A549 (cell line): ENCODE results near the gene SCRN2. TPM values are rescaled to one million over a fixed set of nuclear protein-coding genes. Genes with fewer than 3 reads are reported as not detected.

Experiments used
- ATAC-seq, 2 experiments: fragments of 200-7000 bp in 1 of 2; fragments of >200 bp in 1 of 2; cut with Nextera tagmentation in 1 of 2; cut with Tn5 transposase in 1 of 2; 3 replicates each; pipeline versions ENCODE4 v1.8.0 to v1.9.1; 2018 to 2020; ENCODE audit warnings: mild to moderate bottlenecking in 1 of 2, moderate library complexity in 1 of 2
- CTCF ChIA-PET: fragments of 300-600 bp; sonication (Branson Sonifier 250); formaldehyde crosslinking; extraction: SDS; loops from one replicate; lab custom pipeline; 2021; ENCODE audit warnings: antibody characterized with exemption, inconsistent platforms; lab: Yijun Ruan, JAX
- POLR2A ChIA-PET: fragments of 350-600 bp; formaldehyde crosslinking; extraction: SDS; loops from one replicate; lab custom pipeline; 2021; ENCODE audit warnings: antibody characterized with exemption, inconsistent platforms; lab: Yijun Ruan, JAX
- DNase-seq, 2 experiments: peaks; one replicate each; pipeline versions ENCODE4 v3.0.0 to v3.0.0-alpha.2; 2011 to 2016; ENCODE audit warnings: low read depth in 1 of 2, low spot score in 1 of 2
- FAIRE-seq: peaks from 2 replicates; lab custom pipeline; 2011; peaks lifted over from hg19 to GRCh38; lab: Jason Lieb, UNC
- H3K27ac ChIP-seq, 2 experiments: fragments of >200 bp; sonication (Bioruptor Twin); formaldehyde crosslinking; 3 replicates each; pipeline ENCODE4 v1.5.1; 2016 to 2017
- H3K4me1 ChIP-seq: fragments of >200 bp; sonication (Bioruptor Twin); formaldehyde crosslinking; 3 replicates; pipeline ENCODE4 v1.6.1; 2016
- H3K4me2 ChIP-seq: fragments of >200 bp; sonication (Bioruptor Twin); formaldehyde crosslinking; 3 replicates; pipeline ENCODE4 v1.6.1; 2016
- H3K4me3 ChIP-seq: fragments of >200 bp; sonication (Bioruptor Twin); formaldehyde crosslinking; 3 replicates; pipeline ENCODE4 v1.5.1; 2016
- H3K9me3 ChIP-seq: fragments of >200 bp; sonication (Bioruptor Twin); formaldehyde crosslinking; 3 replicates; pipeline ENCODE4 v1.6.1; 2016
- CHD2 ChIP-seq: fragments of 150-350 bp; IDR thresholded peaks from 2 replicates; pipeline ENCODE4 v1.6.1; 2014; ENCODE audit warnings: low read length; ENCODE audit not compliant: partially characterized antibody
- CHD4 ChIP-seq: fragments of 200-600 bp; sonication (generic); IDR thresholded peaks from 2 replicates; pipeline ENCODE4 v1.6.1; 2016; ENCODE audit warnings: antibody characterized with exemption, mild to moderate bottlenecking, borderline replicate concordance
- ELK1 ChIP-seq: fragments of 150-350 bp; IDR thresholded peaks from 2 replicates; pipeline ENCODE4 v1.6.1; 2014; ENCODE audit warnings: low read depth, mild to moderate bottlenecking, low read length
- EP300 ChIP-seq, 2 experiments: fragments of >200 bp; sonication (Bioruptor Twin); formaldehyde crosslinking; IDR thresholded peaks; 2 replicates in 1 of 2; 3 replicates in 1 of 2; pipeline ENCODE4 v1.6.1; 2016 to 2017
- FOSL2 ChIP-seq, 2 experiments: fragments of 450-650 bp in 1 of 2; fragments of >200 bp in 1 of 2; sonication (Bioruptor Twin) in 1 of 2; formaldehyde crosslinking; IDR thresholded peaks; 2 replicates each; pipeline versions ENCODE4 v1.5.0 to v1.6.1; 2016 to 2020; ENCODE audit warnings: mild to moderate bottlenecking in 1 of 2, moderate library complexity in 1 of 2
- FOXS1 ChIP-seq: fragments of 250-450 bp; sonication (Bioruptor Pico); IDR thresholded peaks from 2 replicates; pipeline ENCODE4 v1.5.0; 2020; ENCODE audit warnings: mild to moderate bottlenecking, moderate library complexity
- HMGXB4 ChIP-seq: fragments of 250-450 bp; sonication (Bioruptor Pico); IDR thresholded peaks from 2 replicates; pipeline ENCODE4 v1.5.0; 2021; ENCODE audit warnings: mild to moderate bottlenecking, moderate library complexity, borderline replicate concordance
- MAFK ChIP-seq: fragments of 450-650 bp; IDR thresholded peaks from 2 replicates; pipeline ENCODE4 v1.6.1; 2014; ENCODE audit not compliant: partially characterized antibody
- MYC ChIP-seq: IDR thresholded peaks from 2 replicates; pipeline ENCODE4 v1.6.1; 2012; ENCODE audit warnings: mild to moderate bottlenecking, inconsistent platforms, low read length, improper control_type of control experiment, borderline replicate concordance
- NPAS2 ChIP-seq: fragments of 250-450 bp; sonication (Bioruptor Pico); IDR thresholded peaks from 2 replicates; pipeline ENCODE4 v1.8.0; 2022; ENCODE audit warnings: mild to moderate bottlenecking, moderate library complexity, borderline replicate concordance
- POLR2AphosphoS2 ChIP-seq: conservative IDR thresholded peaks from 2 replicates; pipeline ENCODE4 v1.6.1; 2012; ENCODE audit warnings: low read length, improper control_type of control experiment, inconsistent platforms
- RARB ChIP-seq: fragments of 250-450 bp; sonication (Bioruptor Pico); IDR thresholded peaks from 2 replicates; pipeline ENCODE4 v1.8.0; 2021; ENCODE audit warnings: mild to moderate bottlenecking, moderate library complexity
- REST ChIP-seq: fragments of 200-600 bp; sonication (generic); IDR thresholded peaks from 2 replicates; pipeline ENCODE4 v1.6.1; 2016; ENCODE audit warnings: antibody characterized with exemption, mild to moderate bottlenecking, moderate library complexity
- RNF2 ChIP-seq: fragments of 200-600 bp; sonication (generic); IDR thresholded peaks from 2 replicates; pipeline ENCODE4 v1.6.1; 2016; ENCODE audit warnings: low read depth, mild to moderate bottlenecking, antibody characterized with exemption, moderate library complexity, borderline replicate concordance
- TFCP2L1 ChIP-seq: fragments of 250-450 bp; sonication (Bioruptor Pico); IDR thresholded peaks from 2 replicates; pipeline ENCODE4 v1.5.0; 2021; ENCODE audit warnings: mild to moderate bottlenecking
- TP53 ChIP-seq: fragments of 250-450 bp; sonication (Bioruptor Pico); IDR thresholded peaks from 2 replicates; pipeline ENCODE4 v1.5.0; 2021; ENCODE audit warnings: mild to moderate bottlenecking, moderate library complexity
- USF2 ChIP-seq: fragments of 450-650 bp; IDR thresholded peaks from 2 replicates; pipeline ENCODE4 v1.6.1; 2014; ENCODE audit warnings: antibody characterized with exemption
- ZC3H11A ChIP-seq: fragments of 450-650 bp; IDR thresholded peaks from 2 replicates; pipeline ENCODE4 v1.6.1; 2014; ENCODE audit warnings: antibody characterized with exemption, mild to moderate bottlenecking
- WGBS: methylation state at CpG from one replicate; pipeline ENCODE4 v1.1.6; 2017; ENCODE audit errors: missing lambda C conversion rate; 5-methylcytosine and 5-hydroxymethylcytosine counted together
- polyA plus RNA-seq, 4 experiments: library from polyadenylated mRNA; depleted of rRNA in 3 of 4; stranded (reverse); fragments of >200 nt; fragmentation: RNase III in 1 of 4; extraction: RNeasy Plus Mini Kit Qiagen cat#74134 plus additional on column Dnase treatment in 1 of 4; gene quantifications; 2 replicates in 3 of 4; 3 replicates in 1 of 4; pipeline ENCODE4 v1.2.3, GENCODE V29; 2011 to 2017
- TF ChIP-seq, protein P1 (sequence below): IDR thresholded peaks from 2 replicates; pipeline ENCODE4 v1.6.1; 2012; ENCODE audit warnings: low read depth, borderline replicate concordance
- TF ChIP-seq, protein P2 (sequence below): IDR thresholded peaks from 2 replicates; pipeline ENCODE4 v1.6.1; 2012

SCRN2 gene
- polyA plus RNA-seq, 2 of the 4 experiments (the other 2 are of a cell fraction), result 25.8 to 43.7 TPM

DNA sequence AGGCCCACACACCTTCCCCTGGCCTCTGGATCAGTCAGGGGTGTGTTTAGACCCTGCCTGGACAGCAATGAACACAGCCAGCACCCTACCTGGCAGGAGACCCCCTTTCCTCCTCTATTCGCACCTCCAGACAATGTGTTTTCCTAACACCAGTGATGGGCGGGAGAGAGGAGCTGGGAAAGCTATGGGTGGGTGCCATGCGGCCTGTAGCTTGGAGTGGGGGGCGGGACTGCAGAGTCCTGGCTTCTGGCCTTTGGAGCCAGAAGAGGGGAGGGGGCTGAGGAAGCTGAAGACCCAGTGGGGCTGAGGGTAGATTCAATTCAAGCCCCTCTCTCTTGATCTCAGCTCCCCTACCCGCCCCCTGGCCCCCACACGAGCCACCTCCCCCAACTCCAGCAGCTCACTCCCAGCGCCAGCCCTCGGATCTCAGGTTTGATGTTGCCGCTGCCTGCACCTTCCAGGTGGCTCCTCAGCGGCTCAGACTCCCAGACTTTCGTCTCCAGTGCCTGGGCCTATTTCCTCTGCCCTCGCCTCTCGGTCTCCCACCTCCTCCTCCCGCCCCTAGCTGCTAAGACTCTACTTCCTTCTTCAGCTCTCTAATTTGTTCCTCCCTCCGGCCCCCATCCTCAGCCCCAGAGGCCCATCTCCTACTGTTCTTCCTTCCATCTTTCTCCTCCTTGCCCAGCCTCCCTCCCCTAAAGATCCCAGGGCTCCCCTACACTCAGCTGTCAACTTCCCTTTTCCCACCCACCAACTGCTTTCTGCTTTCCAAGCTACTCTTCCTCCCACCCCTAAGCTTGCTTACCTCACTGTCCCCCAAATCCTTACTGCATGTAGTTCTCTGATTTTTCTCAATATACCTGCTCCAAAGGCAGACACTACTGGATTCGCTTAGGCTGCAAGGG is 16.7 kb upstream of the SCRN2 start:
- H3K4me2 ChIP-seq, result no peak overlapping the region
- TF ChIP-seq ELK1 (no peak), ZC3H11A (no peak), FOXS1 (no peak), EP300 (IDR thresholded peaks at IDR 0.05) (no peak), CHD4 (no peak), REST (no peak), USF2 (no peak), MAFK (no peak), MYC (no peak), POLR2AphosphoS2 (no peak), HMGXB4 (CRISPR knock-in tag) (no peak), TP53 (no peak), TFCP2L1 (CRISPR knock-in tag) (no peak), CHD2 (no peak), NPAS2 (CRISPR knock-in tag) (no peak), FOSL2 (IDR thresholded peaks at IDR 0.05) (no peak), FOSL2 (CRISPR knock-in tag; IDR thresholded peaks at IDR 0.05) (no peak), RARB (CRISPR knock-in tag) (no peak), RNF2 (no peak)
- TF ChIP-seq, protein P1, sequence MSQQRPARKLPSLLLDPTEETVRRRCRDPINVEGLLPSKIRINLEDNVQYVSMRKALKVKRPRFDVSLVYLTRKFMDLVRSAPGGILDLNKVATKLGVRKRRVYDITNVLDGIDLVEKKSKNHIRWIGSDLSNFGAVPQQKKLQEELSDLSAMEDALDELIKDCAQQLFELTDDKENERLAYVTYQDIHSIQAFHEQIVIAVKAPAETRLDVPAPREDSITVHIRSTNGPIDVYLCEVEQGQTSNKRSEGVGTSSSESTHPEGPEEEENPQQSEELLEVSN, result no peak
- TF ChIP-seq, protein P2, sequence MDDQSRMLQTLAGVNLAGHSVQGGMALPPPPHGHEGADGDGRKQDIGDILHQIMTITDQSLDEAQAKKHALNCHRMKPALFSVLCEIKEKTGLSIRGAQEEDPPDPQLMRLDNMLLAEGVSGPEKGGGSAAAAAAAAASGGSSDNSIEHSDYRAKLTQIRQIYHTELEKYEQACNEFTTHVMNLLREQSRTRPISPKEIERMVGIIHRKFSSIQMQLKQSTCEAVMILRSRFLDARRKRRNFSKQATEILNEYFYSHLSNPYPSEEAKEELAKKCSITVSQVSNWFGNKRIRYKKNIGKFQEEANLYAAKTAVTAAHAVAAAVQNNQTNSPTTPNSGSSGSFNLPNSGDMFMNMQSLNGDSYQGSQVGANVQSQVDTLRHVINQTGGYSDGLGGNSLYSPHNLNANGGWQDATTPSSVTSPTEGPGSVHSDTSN, result no peak
- TF ChIP-seq, all 56 proteins: peak for 0
- WGBS, result 89% methylated on average over 14 of the region's 16 CpGs
- Histone ChIP-seq H3K4me3 (no peak overlapping the region), H3K9me3 (no peaks in the 10 kb centered on the region), H3K27ac (no peak overlapping the region; a peak in 1 of 6 replicates), H3K4me1 (peaks cover 5% of the 10 kb centered on the region)
- ChIA-PET CTCF (interaction anchor here (0.6 to 36.3 kb wide), 11 partner anchors 13 to 1334 kb away, joined by 3 to 1860 read pairs (median 3); partner anchors contain the start of genes LRRC46, MRPL10, SCRN2 and SP2), POLR2A (interaction anchor here (0.6 kb wide), 1 partner anchor 166 kb away, joined by 3 read pairs; no protein-coding TSS in a partner anchor)
- DNase-seq (no peak), FAIRE-seq (no peak), ATAC-seq (no peak)
